Activated CD8-positive, alpha-beta T cell treated with anti-CD3 and anti-CD28 coated beads for 36 hours (primary cell): ENCODE measurements around the gene CFAP410. TPM values are rescaled to one million over a fixed set of nuclear protein-coding genes. Genes with fewer than 3 reads are reported as not detected.
A peak's percentile ranks its signal among the peaks of the same experiment; 100 is the strongest.

ENCODE experiments used
- ATAC-seq: fragments of 200-7000 bp; cut with Tn5 transposase; one replicate; pipeline ENCODE4 v1.10.0; 2021; ENCODE audit warnings: mild to moderate bottlenecking, moderate library complexity
- CTCF ChIA-PET: fragments of 350-600 bp; sonication (Branson Sonifier 250); formaldehyde crosslinking; loops from one replicate; lab custom pipeline; 2021; ENCODE audit warnings: antibody characterized with exemption; lab: Charles Lee
- POLR2A ChIA-PET: fragments of 350-600 bp; sonication (Branson Sonifier 250); formaldehyde crosslinking; loops from one replicate; lab custom pipeline; 2021; ENCODE audit warnings: antibody characterized with exemption; lab: Charles Lee
- DNase-seq: peaks from one replicate; pipeline ENCODE4 v3.0.0-alpha.2; 2020
- H3K27ac Mint-ChIP-seq: one replicate; pipeline ENCODE4 v1.8.0; 2021; ENCODE audit warnings: mild to moderate bottlenecking, mixed read lengths
- H3K27me3 Mint-ChIP-seq: one replicate; pipeline ENCODE4 v1.8.0; 2021; ENCODE audit warnings: mixed read lengths
- H3K36me3 Mint-ChIP-seq: one replicate; pipeline ENCODE4 v1.8.0; 2021; ENCODE audit warnings: low read depth, mixed read lengths
- H3K4me1 Mint-ChIP-seq: one replicate; pipeline ENCODE4 v1.8.0; 2021; ENCODE audit warnings: low read depth, mixed read lengths
- H3K4me3 Mint-ChIP-seq: one replicate; pipeline ENCODE4 v1.8.0; 2021; ENCODE audit warnings: mild to moderate bottlenecking, moderate library complexity, mixed read lengths
- H3K9me3 Mint-ChIP-seq: one replicate; pipeline ENCODE4 v1.8.0; 2021; ENCODE audit warnings: mixed read lengths
- CTCF ChIP-seq: fragments of 200-600 bp; IDR thresholded peaks from one replicate; pipeline ENCODE4 v1.8.0; 2022; ENCODE audit warnings: antibody characterized with exemption, mild to moderate bottlenecking
- intact Hi-C: fragments of 100-400 bp; cut with micrococcal nuclease; formaldehyde crosslinking; loops from one replicate; pipeline ENCODE4 v1.10.0; 2022
- total RNA-seq, 2 experiments: library from RNA; stranded (reverse); gene quantifications; one replicate each; pipeline ENCODE4 v1.2.3, GENCODE V29; 2021

Gene CFAP410
- total RNA-seq, 2 experiments from 2014 or later = 17.2 TPM

GRCh38 chr21:44331209-44331608 lies 8.0 kb downstream of the CFAP410 start:
- POLR2A ChIA-PET = interaction anchor here (0.9 to 1.7 kb wide), 6 partner anchors 9 to 81 kb away, joined by 3 to 5 read pairs (median 4); partner anchors contain the start of gene TRPM2
- DNase-seq = no peak
- no peaks in the 10 kb centered on the region for H3K9me3 Mint-ChIP-seq
- no peak for ATAC-seq
- no peak overlapping the region for H3K27ac Mint-ChIP-seq
- TF ChIP-seq CTCF = no peak
- H3K4me1 Mint-ChIP-seq = no peaks in the 10 kb centered on the region
- no peak overlapping the region for H3K4me3 Mint-ChIP-seq
- H3K36me3 Mint-ChIP-seq = no peaks in the 10 kb centered on the region
- H3K27me3 Mint-ChIP-seq = no peaks in the 10 kb centered on the region
- intact Hi-C loops = no loop called here
- CTCF ChIA-PET = interaction anchor here (1.2 kb wide), 1 partner anchor 11 kb away, joined by 3 read pairs; no protein-coding TSS in a partner anchor

DNA sequence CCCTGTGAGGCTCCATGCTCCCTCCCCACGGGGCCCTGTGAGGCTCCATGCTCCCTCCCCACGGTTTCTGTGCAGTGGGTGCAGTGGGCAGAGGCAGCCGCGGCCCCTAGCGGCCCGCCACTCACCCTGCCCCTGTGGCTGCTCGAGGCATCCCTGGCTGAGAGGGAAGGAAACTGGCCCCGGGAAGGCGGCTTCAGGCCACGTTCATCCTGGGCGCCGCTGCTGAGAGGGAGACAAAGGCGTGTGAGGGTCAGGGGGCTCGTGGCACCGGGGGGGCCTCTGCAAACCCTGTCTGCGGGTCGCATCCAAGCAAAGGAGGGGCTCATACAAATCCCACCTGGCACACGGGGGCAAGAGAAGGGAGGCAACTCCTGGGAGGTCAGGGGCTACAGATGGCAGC lies 8.5 kb downstream of the CFAP410 start:
- no peak overlapping the region for H3K27ac Mint-ChIP-seq
- no peak for TF ChIP-seq CTCF
- no peaks in the 10 kb centered on the region for H3K4me1 Mint-ChIP-seq
- intact Hi-C loops = no loop called here
- ChIA-PET CTCF (interaction anchor here (1.2 to 1.4 kb wide), 2 partner anchors 11 to 33 kb away, joined by 3 read pairs; no protein-coding TSS in a partner anchor), POLR2A (interaction anchor here (1.1 to 1.7 kb wide), 5 partner anchors 11 to 81 kb away, joined by 3 to 5 read pairs (median 4); partner anchors contain the start of gene TRPM2)
- H3K9me3 Mint-ChIP-seq = no peaks in the 10 kb centered on the region
- DNase-seq (no peak), ATAC-seq (no peak)
- no peak overlapping the region for H3K4me3 Mint-ChIP-seq
- no peaks in the 10 kb centered on the region for H3K36me3 Mint-ChIP-seq
- H3K27me3 Mint-ChIP-seq = no peaks in the 10 kb centered on the region

DNA sequence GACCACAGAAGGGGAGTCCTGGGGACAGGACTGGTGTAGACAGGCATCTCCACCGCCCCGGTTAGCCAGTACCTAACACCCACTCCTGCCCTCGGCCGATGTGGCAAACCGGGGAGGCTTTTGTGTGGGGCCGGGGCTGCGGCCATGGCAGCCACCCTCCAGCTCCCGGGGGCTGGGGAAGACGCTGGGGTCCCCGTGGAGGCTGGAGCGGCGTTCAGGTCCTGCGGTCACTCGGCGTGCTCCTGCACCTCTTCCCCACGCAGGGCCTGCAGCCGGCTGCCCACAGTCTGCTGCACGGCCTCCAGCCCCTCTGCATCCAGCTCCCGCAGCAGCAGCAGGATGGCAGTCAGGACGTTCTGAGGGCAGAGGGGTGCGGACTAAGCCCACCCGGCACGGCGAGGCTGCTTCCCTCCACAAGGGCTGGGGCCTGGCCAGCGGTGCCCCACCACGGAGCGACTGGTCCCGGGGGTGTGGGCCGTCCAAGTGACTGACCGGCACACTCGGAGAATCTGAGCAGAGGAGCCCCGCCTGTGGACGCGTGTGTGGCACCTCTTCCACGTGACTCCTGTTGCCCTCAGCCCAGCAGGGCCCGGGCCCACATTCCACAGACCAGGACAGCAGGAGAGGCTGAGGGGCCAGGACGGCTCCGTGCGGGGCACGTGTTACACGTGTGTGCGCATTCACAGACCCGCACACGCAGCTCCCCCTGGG lies 9.1 kb downstream of the CFAP410 start:
- DNase-seq (no peak), ATAC-seq (no peak)
- Mint-ChIP-seq H3K4me1 (no peaks in the 10 kb centered on the region), H3K27me3 (no peaks in the 10 kb centered on the region), H3K4me3 (no peak overlapping the region), H3K9me3 (no peaks in the 10 kb centered on the region), H3K36me3 (no peaks in the 10 kb centered on the region), H3K27ac (no peak overlapping the region)
- CTCF ChIA-PET = interaction anchor here (1.4 kb wide), 1 partner anchor 32 kb away, joined by 3 read pairs; no protein-coding TSS in a partner anchor
- POLR2A ChIA-PET = interaction anchor here (1.4 to 1.7 kb wide), 4 partner anchors 8 to 29 kb away, joined by 3 to 11 read pairs (median 4); partner anchors contain the start of gene TRPM2
- TF ChIP-seq CTCF = no peak
- intact Hi-C loops = no loop called here

DNA sequence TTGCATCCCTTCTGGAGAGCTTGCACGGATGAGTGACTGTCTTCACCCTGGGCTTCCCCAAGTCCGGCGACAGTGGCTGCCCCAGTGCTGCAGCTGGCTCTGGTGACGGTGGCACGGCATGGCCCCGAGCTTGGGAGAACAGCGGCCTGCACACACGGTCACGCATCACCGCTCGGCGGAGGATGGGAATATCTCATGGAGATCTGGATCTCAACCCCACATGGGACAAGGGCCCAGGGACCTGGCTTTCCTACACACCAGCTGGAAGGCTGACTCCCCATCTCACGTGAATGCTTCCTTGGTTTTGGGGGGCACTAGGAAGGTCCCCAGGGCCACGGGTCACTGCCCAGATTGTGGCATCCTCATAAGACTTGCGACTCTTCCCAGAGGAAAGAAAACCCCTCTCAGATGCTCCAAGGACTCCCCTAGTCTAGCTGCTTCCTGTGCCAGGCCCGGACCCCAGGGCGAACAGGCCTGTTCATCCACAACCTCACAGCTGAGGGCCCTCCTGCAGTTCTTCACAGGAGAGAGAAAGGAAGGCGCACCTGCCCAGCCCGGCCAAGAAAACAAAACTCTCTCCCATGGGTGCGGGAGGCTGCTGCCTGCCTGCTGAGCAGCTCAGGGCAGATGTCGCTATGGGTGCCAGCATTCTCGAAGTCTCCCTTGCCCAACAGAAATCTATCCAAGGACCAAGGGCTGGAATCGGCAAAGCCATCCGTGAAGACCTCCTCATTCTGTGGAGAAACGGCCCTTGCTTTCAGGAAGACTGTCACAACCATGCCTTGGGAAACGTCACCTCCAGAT lies 9.9 kb downstream of the CFAP410 start:
- H3K9me3 Mint-ChIP-seq = no peaks in the 10 kb centered on the region
- no peaks in the 10 kb centered on the region for H3K4me1 Mint-ChIP-seq
- peak overlapping the region; percentile 20 for H3K27ac Mint-ChIP-seq
- no peaks in the 10 kb centered on the region for H3K27me3 Mint-ChIP-seq
- CTCF ChIA-PET = interaction anchor here (1.4 kb wide), 1 partner anchor 31 kb away, joined by 3 read pairs; no protein-coding TSS in a partner anchor
- intact Hi-C loops = no loop called here
- no peak for ATAC-seq
- TF ChIP-seq CTCF = no peak
- H3K36me3 Mint-ChIP-seq = no peaks in the 10 kb centered on the region
- POLR2A ChIA-PET = interaction anchor here (1.4 to 2.0 kb wide), 5 partner anchors 9 to 28 kb away, joined by 3 to 11 read pairs (median 4); no protein-coding TSS in a partner anchor
- no peak for DNase-seq
- no peak overlapping the region for H3K4me3 Mint-ChIP-seq
